Caco-2 (cell line): Measurements from ENCODE around the gene PJVK. TPM values are rescaled to one million over a fixed set of nuclear protein-coding genes. Genes with fewer than 3 reads are reported as not detected.

ENCODE experiments used
- Bru-seq: library from RNA; stranded (reverse); fragments of 400-500 nt; gene quantifications from one replicate; lab custom pipeline; 2021; lab: Mats Ljungman, UMichigan
- BruChase-seq, 2 experiments: library from RNA; stranded (reverse); fragments of 400-500 nt; gene quantifications; one replicate each; lab custom pipeline; 2021; lab: Mats Ljungman, UMichigan
- BruUV-seq: library from RNA; stranded (reverse); fragments of 400-500 nt; replicated peaks from 2 replicates; lab custom pipeline; 2021; lab: Mats Ljungman, UMichigan
- CTCF ChIA-PET: fragments of 300-600 bp; sonication (Branson Sonifier 250); formaldehyde crosslinking; loops from one replicate; lab custom pipeline; 2022; ENCODE audit warnings: antibody characterized with exemption; lab: Charles Lee
- POLR2A ChIA-PET: fragments of 300-600 bp; sonication (Branson Sonifier 250); formaldehyde crosslinking; loops from one replicate; lab custom pipeline; 2022; ENCODE audit warnings: antibody characterized with exemption; lab: Charles Lee
- DNase-seq, 2 experiments: peaks; one replicate each; pipeline versions ENCODE4 v3.0.0 to v3.0.0-alpha.2; 2020 to 2022
- H3K27me3 ChIP-seq: replicated peaks from 2 replicates; pipeline ENCODE4 v1.6.0; 2011; ENCODE audit warnings: low read length; ENCODE audit not compliant: control insufficient read depth, insufficient read depth
- H3K36me3 ChIP-seq: 2 replicates; pipeline ENCODE4 v1.5.1; 2011; ENCODE audit warnings: low read length; ENCODE audit not compliant: control insufficient read depth, insufficient read depth
- H3K4me1 ChIP-seq: fragments of 250-450 bp; sonication (Bioruptor Pico); 2 replicates; pipeline ENCODE4 v1.5.1; 2020; ENCODE audit warnings: mild to moderate bottlenecking
- H3K4me3 ChIP-seq: 2 replicates; pipeline ENCODE4 v1.5.1; 2011; ENCODE audit warnings: low read depth, mild to moderate bottlenecking, control low read depth, low read length
- H3K9me3 ChIP-seq: fragments of 250-450 bp; sonication (Bioruptor Pico); 2 replicates; pipeline ENCODE4 v1.5.1; 2020; ENCODE audit warnings: mild to moderate bottlenecking, moderate library complexity
- H3K27ac Mint-ChIP-seq: one replicate; pipeline ENCODE4 v1.8.0; 2022; ENCODE audit warnings: mixed read lengths; ENCODE audit not compliant: unreplicated experiment
- H3K27me3 Mint-ChIP-seq: one replicate; pipeline ENCODE4 v1.8.0; 2022; ENCODE audit warnings: mixed read lengths; ENCODE audit not compliant: insufficient read depth, unreplicated experiment
- H3K36me3 Mint-ChIP-seq: one replicate; pipeline ENCODE4 v1.8.0; 2022; ENCODE audit warnings: mild to moderate bottlenecking, mixed read lengths; ENCODE audit not compliant: insufficient read depth, unreplicated experiment
- H3K4me1 Mint-ChIP-seq: one replicate; pipeline ENCODE4 v1.8.0; 2022; ENCODE audit warnings: low read depth, mixed read lengths; ENCODE audit not compliant: unreplicated experiment
- H3K4me3 Mint-ChIP-seq: one replicate; pipeline ENCODE4 v1.8.0; 2022; ENCODE audit warnings: mild to moderate bottlenecking, moderate library complexity, mixed read lengths; ENCODE audit not compliant: unreplicated experiment
- H3K9me3 Mint-ChIP-seq: one replicate; pipeline ENCODE4 v1.8.0; 2022; ENCODE audit warnings: mixed read lengths; ENCODE audit not compliant: unreplicated experiment
- intact Hi-C: fragments of 100-400 bp; cut with micrococcal nuclease; formaldehyde crosslinking; loops from one replicate; pipeline ENCODE4 v1.10.0; 2022; ENCODE audit not compliant: unreplicated experiment
- long read RNA-seq: library from polyadenylated mRNA; stranded (forward); transcript quantifications from one replicate; pipeline ENCODE4 v2.0.0, GENCODE V29; 2022
- total RNA-seq: library from RNA; stranded (reverse); gene quantifications from 2 replicates; pipeline ENCODE4 v1.2.3, GENCODE V29; 2022
- TF ChIP-seq, protein P1 (sequence below), 2 experiments: fragments of 200-600 bp in 1 of 2; IDR thresholded peaks; 1 replicate in 1 of 2; 2 replicates in 1 of 2; pipeline versions ENCODE4 v1.5.1 to v1.8.0; 2011 to 2022; ENCODE audit warnings: antibody characterized with exemption in 1 of 2, control low read depth in 1 of 2, inconsistent platforms in 1 of 2, low read depth in 1 of 2, low read length in 1 of 2, mild to moderate bottlenecking in 1 of 2, moderate library complexity in 1 of 2; ENCODE audit not compliant: insufficient read depth in 1 of 2, severe bottlenecking in 1 of 2, unreplicated experiment in 1 of 2

PJVK gene, protein sequence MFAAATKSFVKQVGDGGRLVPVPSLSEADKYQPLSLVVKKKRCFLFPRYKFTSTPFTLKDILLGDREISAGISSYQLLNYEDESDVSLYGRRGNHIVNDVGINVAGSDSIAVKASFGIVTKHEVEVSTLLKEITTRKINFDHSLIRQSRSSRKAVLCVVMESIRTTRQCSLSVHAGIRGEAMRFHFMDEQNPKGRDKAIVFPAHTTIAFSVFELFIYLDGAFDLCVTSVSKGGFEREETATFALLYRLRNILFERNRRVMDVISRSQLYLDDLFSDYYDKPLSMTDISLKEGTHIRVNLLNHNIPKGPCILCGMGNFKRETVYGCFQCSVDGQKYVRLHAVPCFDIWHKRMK
- total RNA-seq, result 2.1 and 2.9 TPM in 2 replicates
- percentile 54 among the genes with signal in this experiment for Bru-seq, nascent RNA
- percentile 54 among the genes with signal in this experiment for BruChase-seq, experiment 1, labeled RNA remaining after a 2-hour chase
- BruChase-seq, experiment 2, labeled RNA remaining after a 6-hour chase, result percentile 47 among the genes with signal in this experiment
- long read RNA-seq, result 0 reads

DNA sequence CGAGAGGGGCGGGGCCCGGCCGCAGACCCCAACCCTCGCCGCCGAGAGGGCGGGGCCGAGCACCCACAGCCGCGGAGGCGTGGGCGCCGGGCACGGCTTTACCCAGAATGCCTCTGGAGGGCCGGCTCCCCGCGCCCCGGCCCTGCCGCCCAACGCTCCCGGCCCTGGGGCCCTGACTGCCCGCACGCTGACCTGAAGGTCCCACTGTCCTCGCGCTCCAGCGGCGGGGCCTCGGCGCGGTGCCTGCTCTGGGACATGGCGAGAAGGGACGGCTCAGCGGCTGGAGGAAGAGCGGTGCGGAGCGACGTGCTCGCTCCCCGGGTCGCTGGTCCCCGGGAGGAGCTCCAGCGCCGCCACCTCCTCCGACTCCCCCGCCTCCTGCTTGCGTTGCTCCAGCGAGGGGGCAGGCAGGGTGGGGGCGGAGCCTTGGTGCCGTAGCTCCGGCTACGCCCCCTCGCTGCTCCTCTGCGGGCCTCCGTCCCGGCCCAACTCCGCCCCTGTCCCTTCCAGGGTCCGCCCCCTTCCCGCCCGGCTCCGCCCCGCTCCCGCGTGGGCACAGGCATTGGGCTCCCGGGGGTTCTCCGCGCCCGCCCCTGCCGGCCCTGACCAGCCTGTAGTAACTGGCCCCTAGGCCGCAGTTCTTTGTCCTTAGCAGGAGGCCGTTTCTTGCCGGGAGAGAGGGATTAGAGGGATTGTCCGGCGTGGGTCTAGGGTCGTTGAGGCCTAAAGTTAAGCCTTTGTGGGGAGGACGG lies at the start of gene PJVK, which contains the start of gene PRKRA:
Gene PJVK, plus strand, starts transcription at position 605 of the 752 bp plus-strand sequence. CDS start 2,032 bp downstream, outside the sequence.
Gene PRKRA, minus strand, starts transcription at position 402 of the 752 bp plus-strand sequence. Its CDS starts 145 bp downstream, at position 257.
- DNase-seq, result peak; percentile 97 to 99
- peak within 1 kb of the TSS; percentile 93 for H3K4me3 Mint-ChIP-seq
- TF ChIP-seq, protein P1, sequence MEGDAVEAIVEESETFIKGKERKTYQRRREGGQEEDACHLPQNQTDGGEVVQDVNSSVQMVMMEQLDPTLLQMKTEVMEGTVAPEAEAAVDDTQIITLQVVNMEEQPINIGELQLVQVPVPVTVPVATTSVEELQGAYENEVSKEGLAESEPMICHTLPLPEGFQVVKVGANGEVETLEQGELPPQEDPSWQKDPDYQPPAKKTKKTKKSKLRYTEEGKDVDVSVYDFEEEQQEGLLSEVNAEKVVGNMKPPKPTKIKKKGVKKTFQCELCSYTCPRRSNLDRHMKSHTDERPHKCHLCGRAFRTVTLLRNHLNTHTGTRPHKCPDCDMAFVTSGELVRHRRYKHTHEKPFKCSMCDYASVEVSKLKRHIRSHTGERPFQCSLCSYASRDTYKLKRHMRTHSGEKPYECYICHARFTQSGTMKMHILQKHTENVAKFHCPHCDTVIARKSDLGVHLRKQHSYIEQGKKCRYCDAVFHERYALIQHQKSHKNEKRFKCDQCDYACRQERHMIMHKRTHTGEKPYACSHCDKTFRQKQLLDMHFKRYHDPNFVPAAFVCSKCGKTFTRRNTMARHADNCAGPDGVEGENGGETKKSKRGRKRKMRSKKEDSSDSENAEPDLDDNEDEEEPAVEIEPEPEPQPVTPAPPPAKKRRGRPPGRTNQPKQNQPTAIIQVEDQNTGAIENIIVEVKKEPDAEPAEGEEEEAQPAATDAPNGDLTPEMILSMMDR (IDR thresholded peaks at IDR 0.05; ENCODE audit: insufficient read depth in 1 of 2, low read depth in 1 of 2, low read length in 1 of 2, severe bottlenecking in 1 of 2, unreplicated experiment in 1 of 2), result peak in 1 of 2 experiments; percentile 1
- H3K4me3 ChIP-seq, result peak within 1 kb of the TSS; percentile 99
- POLR2A ChIA-PET, result interaction anchor here (0.6 to 1.4 kb wide), 10 partner anchors 10 to 339 kb away, joined by 3 to 22 read pairs (median 4); partner anchors contain the start of genes PLEKHA3 and RBM45
- intact Hi-C loops, result loop anchor here (1.0 kb wide), 2 partner anchors 29 to 72 kb away; partner anchors contain the start of gene PLEKHA3
- peaks cover 11% of the 10 kb centered on the region for H3K4me1 Mint-ChIP-seq
- CTCF ChIA-PET, result interaction anchor here (0.6 to 1.0 kb wide), 4 partner anchors 22 to 111 kb away, joined by 3 to 5 read pairs (median 4); partner anchors contain the start of gene PLEKHA3
- peaks cover 3% of the 10 kb centered on the region; the same call in 1 of the 2 replicates for H3K36me3 ChIP-seq
- no peaks in the 10 kb centered on the region for H3K9me3 ChIP-seq
- no peaks in the 10 kb centered on the region for H3K27me3 ChIP-seq
- H3K36me3 Mint-ChIP-seq, result peaks cover 40% of the 10 kb centered on the region
- H3K27me3 Mint-ChIP-seq, result peaks cover 5% of the 10 kb centered on the region
- H3K4me1 ChIP-seq, result no peaks in the 10 kb centered on the region
- H3K27ac Mint-ChIP-seq, result peak within 1 kb of the TSS; percentile 100
- BruUV-seq, result no TSS peak
- H3K9me3 Mint-ChIP-seq, result no peaks in the 10 kb centered on the region

DNA sequence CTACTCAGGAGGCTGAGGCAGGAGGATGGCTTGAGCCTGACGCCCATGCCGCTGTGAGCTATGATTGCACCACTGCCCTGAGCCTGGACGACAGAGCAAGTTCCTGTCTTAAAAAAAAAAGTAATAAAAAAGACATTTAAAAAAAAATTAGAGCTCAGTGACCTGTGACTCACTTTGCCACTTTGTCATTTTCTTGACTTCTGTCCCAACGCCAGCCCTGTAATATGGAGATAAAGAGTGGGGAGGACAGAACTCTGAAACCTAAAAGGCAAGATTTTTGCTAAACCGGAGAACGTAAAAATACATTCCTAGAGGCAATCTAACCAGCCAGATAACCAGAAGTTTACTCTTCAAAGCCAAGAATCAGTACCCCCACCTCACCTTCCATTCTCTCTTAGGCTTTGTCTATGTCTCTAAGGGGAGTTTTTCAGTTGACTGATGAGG lies 49.2 kb upstream of the PJVK start:
- no peaks in the 10 kb centered on the region for H3K9me3 Mint-ChIP-seq
- H3K36me3 Mint-ChIP-seq, result no peaks in the 10 kb centered on the region
- peaks cover 14% of the 10 kb centered on the region for H3K4me1 Mint-ChIP-seq
- Histone ChIP-seq H3K4me3 (no peak overlapping the region), H3K36me3 (no peaks in the 10 kb centered on the region), H3K4me1 (no peaks in the 10 kb centered on the region; the same call in 1 of the 2 replicates), H3K27me3 (no peaks in the 10 kb centered on the region), H3K9me3 (no peaks in the 10 kb centered on the region)
- no peak for DNase-seq
- ChIA-PET POLR2A (no interaction called here), CTCF (interaction anchor here (1.4 kb wide), 1 partner anchor 17 kb away, joined by 4 read pairs; no protein-coding TSS in a partner anchor)
- intact Hi-C loops, result no loop called here
- no peak overlapping the region for H3K4me3 Mint-ChIP-seq
- TF ChIP-seq, protein P1 (IDR thresholded peaks at IDR 0.05; ENCODE audit: insufficient read depth in 1 of 2, low read depth in 1 of 2, low read length in 1 of 2, severe bottlenecking in 1 of 2, unreplicated experiment in 1 of 2), result no peak
- no peak overlapping the region for H3K27ac Mint-ChIP-seq
- H3K27me3 Mint-ChIP-seq, result no peaks in the 10 kb centered on the region
- BruUV-seq, result no TSS peak
